ENCODE measurements around the gene BYSL. TPM values are rescaled to one million over a fixed set of nuclear protein-coding genes. Genes with fewer than 3 reads are reported as not detected.
"Not testable (repeated sequence)": the region's sequence is repeated elsewhere in the genome, so short reads cannot be mapped to it uniquely, and the experiment has no call there.

BYSL gene
- total and polyA plus RNA-seq, 9 of the 15 experiments (the other 6 are each of a cell fraction or from before 2014, with no cell fraction given): 22.2 to 92.3 (median 53.4) TPM

DNA sequence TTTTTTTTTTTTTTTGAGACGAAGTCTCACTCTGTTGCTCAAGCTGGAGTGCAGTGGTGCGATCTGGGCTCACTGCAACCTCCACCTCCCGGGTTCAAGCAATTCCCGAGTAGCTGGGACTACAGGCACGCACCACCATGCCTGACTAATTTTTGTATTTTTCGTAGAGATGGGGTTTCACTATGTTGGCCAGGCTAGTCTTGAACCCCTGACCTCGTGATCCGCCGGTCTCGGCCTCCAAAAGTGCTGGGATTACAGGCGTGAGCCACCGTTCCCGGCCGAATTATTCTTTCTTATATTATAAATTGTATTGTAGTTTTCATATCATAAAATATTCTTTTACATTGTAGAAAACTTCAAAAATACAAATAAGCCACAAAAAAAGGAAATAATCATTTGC is 21.6 kb downstream of the BYSL start:
- H3K4me1 ChIP-seq (replicated peaks in 1 of 2; ENCODE audit: control insufficient read depth in 2 of 2, insufficient read depth in 2 of 2, low read length in 2 of 2): peaks cover 29 to 43% of the 10 kb centered on the region in 2 experiments
- H3K4me2 ChIP-seq (ENCODE audit: insufficient read depth, low read length): peak overlapping the region; percentile 90
- H4K20me1 ChIP-seq (replicated peaks; ENCODE audit: control insufficient read depth, insufficient read depth, low read length); BruUV-seq (replicated peaks); DNase-seq (ENCODE audit: extremely low read depth in 1 of 4, low spot score in 3 of 4); H3K9me1 ChIP-seq (ENCODE audit: control insufficient read depth, insufficient read depth, low read length); H3K27me3 ChIP-seq (ENCODE audit: control insufficient read depth in 2 of 2, insufficient read depth in 2 of 2, low read length in 2 of 2); FAIRE-seq; H3K9me3 ChIP-seq (replicated peaks; ENCODE audit: control insufficient read depth, insufficient read depth, low read depth, low read length); in situ Hi-C loops (cut with MboI); ATAC-seq; intact Hi-C loops (cut with micrococcal nuclease); H3K4me3 ChIP-seq; TF ChIP-seq NR2C1 (IDR thresholded peaks at IDR 0.05): not testable (repeated sequence)
- peaks cover 22% of the 10 kb centered on the region; the same call in 2 of the 3 replicates for H3K36me3 ChIP-seq (ENCODE audit: control insufficient read depth, insufficient read depth, low read length)
- POLR2A ChIA-PET: interaction anchor here (0.6 to 13.7 kb wide), 14 partner anchors 8 to 164 kb away, joined by 3 to 166 read pairs (median 4); partner anchors contain the start of genes BYSL and MED20
- TF ChIP-seq NR2C1 (tag; IDR thresholded peaks at IDR 0.05): 0 out of 2 replicates have a peak, but pooled peaks have one; percentile 24
- 0 out of 2 replicates have a peak, but pooled peaks have one; percentile 8 for TF ChIP-seq BCOR (IDR thresholded peaks at IDR 0.05)
- peak; percentile 52 for TF ChIP-seq ZNF121 (CRISPR knock-in tag; conservative IDR thresholded peaks at IDR 0.05)
- TF ChIP-seq MAZ (CRISPR knock-in tag; conservative IDR thresholded peaks at IDR 0.05 in 1 of 2, IDR thresholded peaks at IDR 0.05 in 1 of 2): 0 out of 4 replicates have a peak, but pooled peaks of 1 of the 2 experiments have one; percentile 13
- TF ChIP-seq, protein P1, sequence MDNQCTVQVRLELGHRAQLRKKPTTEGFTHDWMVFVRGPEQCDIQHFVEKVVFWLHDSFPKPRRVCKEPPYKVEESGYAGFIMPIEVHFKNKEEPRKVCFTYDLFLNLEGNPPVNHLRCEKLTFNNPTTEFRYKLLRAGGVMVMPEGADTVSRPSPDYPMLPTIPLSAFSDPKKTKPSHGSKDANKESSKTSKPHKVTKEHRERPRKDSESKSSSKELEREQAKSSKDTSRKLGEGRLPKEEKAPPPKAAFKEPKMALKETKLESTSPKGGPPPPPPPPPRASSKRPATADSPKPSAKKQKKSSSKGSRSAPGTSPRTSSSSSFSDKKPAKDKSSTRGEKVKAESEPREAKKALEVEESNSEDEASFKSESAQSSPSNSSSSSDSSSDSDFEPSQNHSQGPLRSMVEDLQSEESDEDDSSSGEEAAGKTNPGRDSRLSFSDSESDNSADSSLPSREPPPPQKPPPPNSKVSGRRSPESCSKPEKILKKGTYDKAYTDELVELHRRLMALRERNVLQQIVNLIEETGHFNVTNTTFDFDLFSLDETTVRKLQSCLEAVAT (IDR thresholded peaks at IDR 0.05): peak in 1 of 2 experiments; percentile 45; a peak in 1 of 4 replicates
- TF ChIP-seq, protein P2, sequence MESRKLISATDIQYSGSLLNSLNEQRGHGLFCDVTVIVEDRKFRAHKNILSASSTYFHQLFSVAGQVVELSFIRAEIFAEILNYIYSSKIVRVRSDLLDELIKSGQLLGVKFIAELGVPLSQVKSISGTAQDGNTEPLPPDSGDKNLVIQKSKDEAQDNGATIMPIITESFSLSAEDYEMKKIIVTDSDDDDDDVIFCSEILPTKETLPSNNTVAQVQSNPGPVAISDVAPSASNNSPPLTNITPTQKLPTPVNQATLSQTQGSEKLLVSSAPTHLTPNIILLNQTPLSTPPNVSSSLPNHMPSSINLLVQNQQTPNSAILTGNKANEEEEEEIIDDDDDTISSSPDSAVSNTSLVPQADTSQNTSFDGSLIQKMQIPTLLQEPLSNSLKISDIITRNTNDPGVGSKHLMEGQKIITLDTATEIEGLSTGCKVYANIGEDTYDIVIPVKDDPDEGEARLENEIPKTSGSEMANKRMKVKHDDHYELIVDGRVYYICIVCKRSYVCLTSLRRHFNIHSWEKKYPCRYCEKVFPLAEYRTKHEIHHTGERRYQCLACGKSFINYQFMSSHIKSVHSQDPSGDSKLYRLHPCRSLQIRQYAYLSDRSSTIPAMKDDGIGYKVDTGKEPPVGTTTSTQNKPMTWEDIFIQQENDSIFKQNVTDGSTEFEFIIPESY (CRISPR knock-in tag; IDR thresholded peaks at IDR 0.05): peak; percentile 39; the same call in 1 of the 2 replicates
- peaks cover 46% of the 10 kb centered on the region for H3K79me2 ChIP-seq (ENCODE audit: control insufficient read depth, insufficient read depth, low read length)
- H3K9ac ChIP-seq (ENCODE audit: insufficient read depth in 1 of 2, low read depth in 2 of 2, low read length in 2 of 2): peak overlapping the region in 1 of 2 experiments; percentile 46; a peak in 2 of 4 replicates
- H2AFZ ChIP-seq (ENCODE audit: low read depth, low read length): peak overlapping the region; percentile 81
- H3K27ac ChIP-seq (ENCODE audit: extremely low read depth, low read depth, low read length): peak overlapping the region; percentile 72; the same call in 2 of the 3 replicates
- 66% methylated on average over 13 of the region's 14 CpGs for WGBS (ENCODE audit: insufficient coverage, low coverage, missing lambda C conversion rate)
- CTCF ChIA-PET (ENCODE audit: low intra/inter-chr PET ratio): interaction anchor here (1.4 kb wide), 1 partner anchor 101 kb away, joined by 5 read pairs; no protein-coding TSS in a partner anchor
